Measurements from ENCODE around the gene TSPAN9. TPM values are rescaled to one million over a fixed set of nuclear protein-coding genes. Genes with fewer than 3 reads are reported as not detected.
A peak's percentile ranks its signal among the peaks of the same experiment; 100 is the strongest.

The TSPAN9 gene
- total and polyA plus RNA-seq, 2 experiments from 2014 or later: 6.0 to 31.5 TPM

DNA sequence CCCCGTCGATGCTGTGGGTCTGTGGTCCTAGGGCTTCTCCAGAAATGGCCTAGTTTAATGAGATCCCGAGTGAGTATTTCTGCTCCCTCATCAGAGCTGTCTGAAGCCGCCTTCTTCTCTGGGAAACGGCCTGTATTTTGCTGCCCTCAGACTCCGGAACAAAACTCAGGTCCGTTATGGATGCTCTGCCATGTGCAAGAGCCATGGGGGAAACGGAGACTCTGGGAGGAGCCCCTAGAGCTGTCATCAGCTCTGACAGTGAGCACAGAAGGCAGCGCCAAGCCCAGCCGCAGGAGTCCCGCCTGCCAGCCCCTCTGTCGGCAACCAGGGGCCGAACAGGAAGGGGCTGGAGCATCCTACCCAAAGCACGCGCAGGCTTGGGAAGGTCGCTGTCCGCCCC lies 221.4 kb downstream of the TSPAN9 start (continued):
- no peak for TF ChIP-seq STAT1 (IDR thresholded peaks at IDR 0.05; ENCODE audit: unreplicated experiment)
- TF ChIP-seq CREB1 (CRISPR knock-in tag; IDR thresholded peaks at IDR 0.05; ENCODE audit: low read depth): no peak
- no peak for TF ChIP-seq ZNF331 (CRISPR knock-in tag; IDR thresholded peaks at IDR 0.05; ENCODE audit: low read depth)
- TF ChIP-seq, protein P1, sequence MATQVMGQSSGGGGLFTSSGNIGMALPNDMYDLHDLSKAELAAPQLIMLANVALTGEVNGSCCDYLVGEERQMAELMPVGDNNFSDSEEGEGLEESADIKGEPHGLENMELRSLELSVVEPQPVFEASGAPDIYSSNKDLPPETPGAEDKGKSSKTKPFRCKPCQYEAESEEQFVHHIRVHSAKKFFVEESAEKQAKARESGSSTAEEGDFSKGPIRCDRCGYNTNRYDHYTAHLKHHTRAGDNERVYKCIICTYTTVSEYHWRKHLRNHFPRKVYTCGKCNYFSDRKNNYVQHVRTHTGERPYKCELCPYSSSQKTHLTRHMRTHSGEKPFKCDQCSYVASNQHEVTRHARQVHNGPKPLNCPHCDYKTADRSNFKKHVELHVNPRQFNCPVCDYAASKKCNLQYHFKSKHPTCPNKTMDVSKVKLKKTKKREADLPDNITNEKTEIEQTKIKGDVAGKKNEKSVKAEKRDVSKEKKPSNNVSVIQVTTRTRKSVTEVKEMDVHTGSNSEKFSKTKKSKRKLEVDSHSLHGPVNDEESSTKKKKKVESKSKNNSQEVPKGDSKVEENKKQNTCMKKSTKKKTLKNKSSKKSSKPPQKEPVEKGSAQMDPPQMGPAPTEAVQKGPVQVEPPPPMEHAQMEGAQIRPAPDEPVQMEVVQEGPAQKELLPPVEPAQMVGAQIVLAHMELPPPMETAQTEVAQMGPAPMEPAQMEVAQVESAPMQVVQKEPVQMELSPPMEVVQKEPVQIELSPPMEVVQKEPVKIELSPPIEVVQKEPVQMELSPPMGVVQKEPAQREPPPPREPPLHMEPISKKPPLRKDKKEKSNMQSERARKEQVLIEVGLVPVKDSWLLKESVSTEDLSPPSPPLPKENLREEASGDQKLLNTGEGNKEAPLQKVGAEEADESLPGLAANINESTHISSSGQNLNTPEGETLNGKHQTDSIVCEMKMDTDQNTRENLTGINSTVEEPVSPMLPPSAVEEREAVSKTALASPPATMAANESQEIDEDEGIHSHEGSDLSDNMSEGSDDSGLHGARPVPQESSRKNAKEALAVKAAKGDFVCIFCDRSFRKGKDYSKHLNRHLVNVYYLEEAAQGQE (IDR thresholded peaks at IDR 0.05; ENCODE audit: unreplicated experiment): no peak
- no peak for TF ChIP-seq NANOG (IDR thresholded peaks at IDR 0.05; ENCODE audit: borderline replicate concordance)
- TF ChIP-seq JUNB (IDR thresholded peaks at IDR 0.05; ENCODE audit: unreplicated experiment): no peak
- no peak for TF ChIP-seq ZNF114 (CRISPR knock-in tag; IDR thresholded peaks at IDR 0.05)
- TF ChIP-seq EZH2phosphoT487 (IDR thresholded peaks at IDR 0.05; ENCODE audit: unreplicated experiment): no peak
- TF ChIP-seq, protein P2, sequence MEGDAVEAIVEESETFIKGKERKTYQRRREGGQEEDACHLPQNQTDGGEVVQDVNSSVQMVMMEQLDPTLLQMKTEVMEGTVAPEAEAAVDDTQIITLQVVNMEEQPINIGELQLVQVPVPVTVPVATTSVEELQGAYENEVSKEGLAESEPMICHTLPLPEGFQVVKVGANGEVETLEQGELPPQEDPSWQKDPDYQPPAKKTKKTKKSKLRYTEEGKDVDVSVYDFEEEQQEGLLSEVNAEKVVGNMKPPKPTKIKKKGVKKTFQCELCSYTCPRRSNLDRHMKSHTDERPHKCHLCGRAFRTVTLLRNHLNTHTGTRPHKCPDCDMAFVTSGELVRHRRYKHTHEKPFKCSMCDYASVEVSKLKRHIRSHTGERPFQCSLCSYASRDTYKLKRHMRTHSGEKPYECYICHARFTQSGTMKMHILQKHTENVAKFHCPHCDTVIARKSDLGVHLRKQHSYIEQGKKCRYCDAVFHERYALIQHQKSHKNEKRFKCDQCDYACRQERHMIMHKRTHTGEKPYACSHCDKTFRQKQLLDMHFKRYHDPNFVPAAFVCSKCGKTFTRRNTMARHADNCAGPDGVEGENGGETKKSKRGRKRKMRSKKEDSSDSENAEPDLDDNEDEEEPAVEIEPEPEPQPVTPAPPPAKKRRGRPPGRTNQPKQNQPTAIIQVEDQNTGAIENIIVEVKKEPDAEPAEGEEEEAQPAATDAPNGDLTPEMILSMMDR (conservative IDR thresholded peaks at IDR 0.05; ENCODE audit: low read depth in 2 of 2): no peak
- TF ChIP-seq EZH2 (IDR thresholded peaks at IDR 0.05; ENCODE audit: low read depth, unreplicated experiment): no peak

DNA sequence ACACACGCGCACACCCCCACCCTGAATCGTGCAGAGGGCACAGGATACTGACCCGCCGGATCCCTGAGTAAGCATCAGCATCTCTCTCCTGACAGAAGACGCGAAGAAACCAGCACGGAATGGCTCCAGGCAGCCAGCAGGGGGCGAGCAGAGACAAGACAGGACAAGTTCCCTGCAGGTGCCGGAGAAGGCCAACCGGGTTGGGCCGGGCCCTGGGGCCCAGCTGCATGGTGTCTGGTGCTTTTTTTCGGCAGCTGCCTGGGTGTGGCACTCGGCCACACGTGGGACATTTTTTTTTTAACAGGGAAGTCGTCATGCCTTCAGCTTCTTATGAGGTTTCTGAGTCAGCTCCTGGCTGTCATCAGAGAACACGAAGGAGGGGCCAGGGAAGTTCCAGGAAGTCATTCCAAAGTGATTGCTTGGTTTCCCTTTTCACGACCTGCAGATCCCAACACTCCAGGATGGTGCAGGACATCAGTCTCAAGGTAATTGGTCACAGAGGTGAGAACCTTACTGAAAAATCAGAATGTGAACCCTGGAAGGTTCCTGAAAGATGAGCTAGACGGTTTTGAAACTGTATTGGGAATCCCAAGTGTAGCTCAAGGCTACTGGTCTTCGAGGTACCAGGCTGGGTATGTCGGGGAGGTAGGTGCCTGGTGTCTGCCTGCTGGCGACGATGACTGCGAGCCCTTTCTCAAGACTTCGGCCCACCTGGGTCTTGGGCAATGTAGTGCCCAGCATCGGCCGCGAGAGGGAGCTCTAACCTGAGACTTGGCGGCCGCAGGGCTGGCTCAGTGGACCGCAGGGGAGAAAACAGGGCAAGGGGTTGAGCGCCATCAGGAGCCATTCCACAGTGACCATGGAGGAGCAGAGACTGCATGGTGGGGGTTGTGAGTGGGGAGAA lies 223.0 kb downstream of the TSPAN9 start:
- Mint-ChIP-seq H3K4me3 (peak overlapping the region; percentile 59), H3K9me3 (no peaks in the 10 kb centered on the region), H3K4me1 (peaks cover 17% of the 10 kb centered on the region; the same call in 2 of the 3 replicates), H3K36me3 (ENCODE audit: low read depth) (no peaks in the 10 kb centered on the region), H3K27me3 (ENCODE audit: insufficient read depth, low read depth, poor library complexity) (peaks cover 25% of the 10 kb centered on the region), H3K27ac (peak overlapping the region; percentile 60; the same call in 1 of the 2 replicates)
- Histone ChIP-seq H3K9me2 (ENCODE audit: insufficient read depth) (no peaks in the 10 kb centered on the region), H3F3A (replicated peaks; ENCODE audit: low read depth) (no peaks in the 10 kb centered on the region), H3K79me2 (replicated peaks; ENCODE audit: insufficient read depth) (no peaks in the 10 kb centered on the region), H3K27ac (ENCODE audit: low read depth) (no peak overlapping the region), H3K4me3 (peak overlapping the region; percentile 17; the same call in 1 of the 2 replicates), H3K36me3 (ENCODE audit: insufficient read depth) (no peaks in the 10 kb centered on the region), H2AFZ (peak overlapping the region; percentile 72; the same call in 1 of the 2 replicates), H3K4me2 (peak overlapping the region; percentile 54), H3K4me1 (ENCODE audit: insufficient read depth) (peaks cover 4% of the 10 kb centered on the region; the same call in 1 of the 2 replicates), H3K27me3 (ENCODE audit: insufficient read depth) (no peaks in the 10 kb centered on the region), H4K20me1 (replicated peaks; ENCODE audit: insufficient read depth) (no peaks in the 10 kb centered on the region)
- DNase-seq (ENCODE audit: low spot score) (peak; percentile 96), ATAC-seq (peak; percentile 73)
- TF ChIP-seq, protein P1 (IDR thresholded peaks at IDR 0.05; ENCODE audit: unreplicated experiment): no peak
- TF ChIP-seq CREB1 (CRISPR knock-in tag; IDR thresholded peaks at IDR 0.05; ENCODE audit: low read depth): 0 out of 2 replicates have a peak, but pooled peaks have one; percentile 21
- no peak for TF ChIP-seq JUNB (IDR thresholded peaks at IDR 0.05; ENCODE audit: unreplicated experiment)
- TF ChIP-seq, protein P2 (conservative IDR thresholded peaks at IDR 0.05; ENCODE audit: low read depth in 2 of 2): peak; percentile 83 to 96
- TF ChIP-seq, protein P3, sequence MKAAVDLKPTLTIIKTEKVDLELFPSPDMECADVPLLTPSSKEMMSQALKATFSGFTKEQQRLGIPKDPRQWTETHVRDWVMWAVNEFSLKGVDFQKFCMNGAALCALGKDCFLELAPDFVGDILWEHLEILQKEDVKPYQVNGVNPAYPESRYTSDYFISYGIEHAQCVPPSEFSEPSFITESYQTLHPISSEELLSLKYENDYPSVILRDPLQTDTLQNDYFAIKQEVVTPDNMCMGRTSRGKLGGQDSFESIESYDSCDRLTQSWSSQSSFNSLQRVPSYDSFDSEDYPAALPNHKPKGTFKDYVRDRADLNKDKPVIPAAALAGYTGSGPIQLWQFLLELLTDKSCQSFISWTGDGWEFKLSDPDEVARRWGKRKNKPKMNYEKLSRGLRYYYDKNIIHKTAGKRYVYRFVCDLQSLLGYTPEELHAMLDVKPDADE (IDR thresholded peaks at IDR 0.05): no peak
- no peak for TF ChIP-seq ZNF331 (CRISPR knock-in tag; IDR thresholded peaks at IDR 0.05; ENCODE audit: low read depth)
- no peak for TF ChIP-seq EZH2 (IDR thresholded peaks at IDR 0.05; ENCODE audit: low read depth, unreplicated experiment)
